GM12873 (cell line): Measurements from ENCODE around the gene SMAD5.

Experiments
- CTCF ChIP-seq: IDR thresholded peaks from 2 replicates; pipeline ENCODE4 v1.5.1; 2012; ENCODE audit warnings: low read depth, mild to moderate bottlenecking, moderate library complexity, low read length, control low read depth; ENCODE audit not compliant: insufficient read depth; ENCODE audit errors: missing control alignments

Gene SMAD5

DNA sequence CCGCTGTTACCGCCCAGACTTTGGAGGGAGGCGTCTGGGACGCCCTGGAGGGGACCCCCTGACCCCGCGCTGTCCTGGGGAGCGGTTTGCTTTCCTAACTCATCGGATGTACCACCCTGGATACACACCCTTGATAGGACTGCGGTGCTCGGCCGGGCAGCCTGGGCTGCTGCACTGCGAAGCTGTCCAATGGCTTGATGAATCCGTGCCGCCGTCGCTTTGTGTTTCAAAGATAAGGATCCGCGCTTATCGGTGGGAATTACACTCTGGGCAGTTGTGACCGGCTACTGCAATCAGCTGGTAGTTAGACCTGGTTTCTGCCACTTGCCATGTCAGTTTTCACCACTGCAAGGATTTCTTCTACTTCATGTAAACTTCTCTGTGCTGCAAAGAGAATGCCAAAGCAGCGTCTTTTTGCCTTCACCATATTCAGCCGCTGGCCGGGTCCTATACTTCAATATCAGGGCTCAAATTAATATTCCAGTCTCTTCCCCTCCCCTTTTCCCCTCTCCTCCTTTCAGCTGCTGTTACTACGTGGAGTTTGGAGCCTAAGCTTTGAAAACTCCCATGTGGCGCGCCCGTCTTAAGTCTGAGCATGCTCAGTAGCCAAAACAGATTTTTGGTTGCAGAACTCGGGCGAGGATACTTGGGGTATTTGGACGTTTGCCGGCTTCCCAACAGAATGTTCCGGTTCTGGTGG, 727 bp downstream of the SMAD5 start:
- no peak for TF ChIP-seq CTCF

- TF ChIP-seq CTCF = no peak
Observed at GRCh38 chr5:136133922-136134379, 1.3 kb downstream of the SMAD5 start.

GRCh38 chr5:136134653-136135052, 2.0 kb downstream of the SMAD5 start:
- TF ChIP-seq CTCF = no peak

GRCh38 chr5:136135536-136135935, 2.9 kb downstream of the SMAD5 start:
- TF ChIP-seq CTCF = no peak

- no peak for TF ChIP-seq CTCF
Observed at GRCh38 chr5:136137497-136138220, 5.0 kb downstream of the SMAD5 start.

DNA sequence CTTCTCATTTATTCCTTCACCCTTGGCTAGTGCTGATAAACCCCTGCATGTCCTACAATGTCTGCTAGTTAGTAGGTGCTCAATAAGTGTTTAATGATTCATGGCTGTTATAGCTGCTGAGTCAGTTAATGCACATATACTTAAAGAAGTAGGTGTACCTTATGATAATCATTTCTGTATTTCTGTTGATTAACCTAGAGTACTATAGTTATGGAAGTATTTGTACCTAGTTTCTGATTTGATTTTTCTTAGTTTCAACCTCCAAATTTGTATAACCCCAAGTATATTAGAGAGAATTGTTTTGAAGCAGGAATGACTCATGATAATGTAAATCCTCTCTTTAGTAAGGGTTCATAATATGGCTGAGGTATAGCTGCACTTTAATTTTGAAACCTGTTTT, 8.9 kb downstream of the SMAD5 start:
- TF ChIP-seq CTCF = no peak

- no peak for TF ChIP-seq CTCF
Observed at GRCh38 chr5:136143312-136143711, 10.7 kb downstream of the SMAD5 start.
